PC-3 (cell line): ENCODE measurements around the gene SF1. TPM values are rescaled to one million over a fixed set of nuclear protein-coding genes. Genes with fewer than 3 reads are reported as not detected.

Source experiments
- ATAC-seq: fragments of 200-7000 bp; cut with Tn5 transposase; 2 replicates; pipeline ENCODE4 v1.9.1; 2020; ENCODE audit warnings: mild to moderate bottlenecking, moderate library complexity
- BruUV-seq: library from RNA; stranded (reverse); fragments of 400-500 nt; replicated peaks from 2 replicates; lab custom pipeline; 2021; lab: Mats Ljungman, UMichigan
- CTCF ChIA-PET: fragments of 300-600 bp; sonication (Branson Sonifier 250); formaldehyde crosslinking; loops from one replicate; lab custom pipeline; 2022; ENCODE audit warnings: antibody characterized with exemption; lab: Charles Lee
- POLR2A ChIA-PET: fragments of 300-600 bp; sonication (Branson Sonifier 250); formaldehyde crosslinking; loops from one replicate; lab custom pipeline; 2022; ENCODE audit warnings: antibody characterized with exemption; ENCODE audit not compliant: unreplicated experiment; lab: Charles Lee
- DNase-seq: peaks from one replicate; pipeline ENCODE4 v3.0.0-alpha.2; 2015
- H2AFZ ChIP-seq: fragments of 300-600 bp; sonication (generic); 2 replicates; pipeline ENCODE4 v1.6.0; 2016; ENCODE audit warnings: antibody characterized with exemption, low read length
- H3F3A ChIP-seq: fragments of 300-600 bp; sonication (generic); one replicate; pipeline ENCODE4 v1.6.0; 2017; ENCODE audit warnings: antibody characterized with exemption, low read length, control low read depth, mild to moderate bottlenecking; ENCODE audit not compliant: unreplicated experiment
- H3K27ac ChIP-seq: fragments of 300-600 bp; sonication (generic); 2 replicates; pipeline ENCODE4 v1.5.1; 2016; ENCODE audit warnings: mild to moderate bottlenecking, low read length
- H3K27me3 ChIP-seq: fragments of 300-600 bp; sonication (generic); 2 replicates; pipeline ENCODE4 v1.6.1; 2016; ENCODE audit warnings: low read length, mixed read lengths
- H3K36me3 ChIP-seq: fragments of 300-600 bp; sonication (generic); 2 replicates; pipeline ENCODE4 v1.6.1; 2016; ENCODE audit warnings: low read depth, mixed run types, low read length, mixed read lengths
- H3K4me1 ChIP-seq: fragments of 300-600 bp; sonication (generic); 2 replicates; pipeline ENCODE4 v1.5.1; 2016; ENCODE audit warnings: low read length; ENCODE audit not compliant: insufficient read depth
- H3K4me2 ChIP-seq: fragments of 300-600 bp; sonication (generic); 2 replicates; pipeline ENCODE4 v1.6.0; 2016; ENCODE audit warnings: low read length
- H3K4me3 ChIP-seq: fragments of 300-600 bp; sonication (generic); 2 replicates; pipeline ENCODE4 v1.5.1; 2016; ENCODE audit warnings: mild to moderate bottlenecking, low read length, mixed read lengths
- H3K79me2 ChIP-seq: fragments of 300-600 bp; sonication (generic); 2 replicates; pipeline ENCODE4 v1.6.1; 2017; ENCODE audit warnings: low read length, mixed read lengths
- H3K9ac ChIP-seq: fragments of 300-600 bp; sonication (generic); 2 replicates; pipeline ENCODE4 v1.6.0; 2016; ENCODE audit warnings: mild to moderate bottlenecking, low read length
- H3K9me2 ChIP-seq: fragments of 300-600 bp; sonication (generic); replicated peaks from 2 replicates; pipeline ENCODE4 v1.6.1; 2016; ENCODE audit warnings: mixed run types, low read length, mixed read lengths
- H3K9me3 ChIP-seq: fragments of 300-600 bp; sonication (generic); 2 replicates; pipeline ENCODE4 v1.6.1; 2016; ENCODE audit warnings: low read length, mixed read lengths
- H4K20me1 ChIP-seq: fragments of 300-600 bp; sonication (generic); 2 replicates; pipeline ENCODE4 v1.6.1; 2016; ENCODE audit warnings: low read length, mixed read lengths
- EZH2 ChIP-seq: fragments of 300-600 bp; sonication (generic); IDR thresholded peaks from one replicate; pipeline ENCODE4 v1.6.1; 2017; ENCODE audit warnings: antibody characterized with exemption, mild to moderate bottlenecking, low read length; ENCODE audit not compliant: unreplicated experiment
- EZH2phosphoT487 ChIP-seq: fragments of 300-600 bp; sonication (generic); IDR thresholded peaks from 2 replicates; pipeline ENCODE4 v1.6.1; 2018; ENCODE audit warnings: mild to moderate bottlenecking, antibody characterized with exemption, low read length, borderline replicate concordance
- intact Hi-C: fragments of 100-400 bp; cut with micrococcal nuclease; formaldehyde crosslinking; loops from 2 replicates; pipeline ENCODE4 v1.9.0; 2023
- total RNA-seq: library from RNA; depleted of rRNA; stranded (reverse); fragments of >200 nt; gene quantifications from 2 replicates; pipeline ENCODE4 v1.2.3, GENCODE V29; 2014
- TF ChIP-seq, protein P1 (sequence below): fragments of 300-600 bp; sonication (generic); conservative IDR thresholded peaks from 2 replicates; pipeline ENCODE4 v1.5.1; 2017; ENCODE audit warnings: antibody characterized with exemption, low read depth, mild to moderate bottlenecking, low read length

Gene SF1
- total RNA-seq, 1 experiment from 2014 or later: 217 TPM

DNA sequence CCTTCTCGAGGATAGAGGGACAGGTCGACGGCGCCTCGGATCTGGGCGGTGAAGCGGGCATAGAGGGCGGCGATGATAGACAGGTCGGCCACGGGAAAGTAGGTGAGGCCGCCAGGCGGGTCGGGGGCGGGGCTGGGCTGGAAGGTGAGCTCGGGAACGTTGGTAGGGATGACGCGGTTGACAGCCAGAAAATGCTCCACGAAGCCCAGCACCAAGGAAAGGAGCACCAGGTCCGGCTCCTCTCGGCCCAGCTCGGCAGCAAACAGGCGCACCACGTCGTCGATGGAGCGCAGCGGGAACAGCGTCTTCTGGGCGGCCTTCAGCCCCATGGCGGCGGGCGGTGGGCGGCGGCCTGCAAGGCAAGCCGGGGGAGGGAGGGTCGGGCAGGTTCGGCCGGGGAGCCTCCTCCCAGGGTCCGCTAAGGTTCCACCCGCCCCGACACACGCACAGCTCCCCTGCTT lies 31.5 kb upstream of the SF1 start:
- intact Hi-C loops: loop anchor here (2.0 kb wide), 1 partner anchor 31 kb away; the partner anchor contains the start of gene SF1
- ATAC-seq (peak; percentile 25), DNase-seq (peak; percentile 59)
- H2AFZ ChIP-seq: peak overlapping the region; percentile 93
- H3K4me3 ChIP-seq: peak overlapping the region; percentile 89
- H3K4me2 ChIP-seq: peak overlapping the region; percentile 98
- H3K27me3 ChIP-seq: no peaks in the 10 kb centered on the region
- H3K27ac ChIP-seq: no peak overlapping the region
- peak overlapping the region; percentile 84 for H3K9ac ChIP-seq
- H3K9me3 ChIP-seq: no peaks in the 10 kb centered on the region
- no peak for TF ChIP-seq EZH2
- TF ChIP-seq EZH2phosphoT487: no peak
- TF ChIP-seq, protein P1, sequence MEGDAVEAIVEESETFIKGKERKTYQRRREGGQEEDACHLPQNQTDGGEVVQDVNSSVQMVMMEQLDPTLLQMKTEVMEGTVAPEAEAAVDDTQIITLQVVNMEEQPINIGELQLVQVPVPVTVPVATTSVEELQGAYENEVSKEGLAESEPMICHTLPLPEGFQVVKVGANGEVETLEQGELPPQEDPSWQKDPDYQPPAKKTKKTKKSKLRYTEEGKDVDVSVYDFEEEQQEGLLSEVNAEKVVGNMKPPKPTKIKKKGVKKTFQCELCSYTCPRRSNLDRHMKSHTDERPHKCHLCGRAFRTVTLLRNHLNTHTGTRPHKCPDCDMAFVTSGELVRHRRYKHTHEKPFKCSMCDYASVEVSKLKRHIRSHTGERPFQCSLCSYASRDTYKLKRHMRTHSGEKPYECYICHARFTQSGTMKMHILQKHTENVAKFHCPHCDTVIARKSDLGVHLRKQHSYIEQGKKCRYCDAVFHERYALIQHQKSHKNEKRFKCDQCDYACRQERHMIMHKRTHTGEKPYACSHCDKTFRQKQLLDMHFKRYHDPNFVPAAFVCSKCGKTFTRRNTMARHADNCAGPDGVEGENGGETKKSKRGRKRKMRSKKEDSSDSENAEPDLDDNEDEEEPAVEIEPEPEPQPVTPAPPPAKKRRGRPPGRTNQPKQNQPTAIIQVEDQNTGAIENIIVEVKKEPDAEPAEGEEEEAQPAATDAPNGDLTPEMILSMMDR: no peak
- no peaks in the 10 kb centered on the region; the same call in 1 of the 2 replicates for H3K36me3 ChIP-seq
- H3K9me2 ChIP-seq: no peaks in the 10 kb centered on the region
- peaks cover 10% of the 10 kb centered on the region; the same call in 1 of the 2 replicates for H3K4me1 ChIP-seq
- no TSS peak for BruUV-seq
- no peaks in the 10 kb centered on the region for H3F3A ChIP-seq
- no peaks in the 10 kb centered on the region for H4K20me1 ChIP-seq
- ChIA-PET CTCF (no interaction called here), POLR2A (interaction anchor here (0.6 kb wide), 1 partner anchor 687 kb away, joined by 3 read pairs; no protein-coding TSS in a partner anchor)
- peaks cover 18% of the 10 kb centered on the region for H3K79me2 ChIP-seq

DNA sequence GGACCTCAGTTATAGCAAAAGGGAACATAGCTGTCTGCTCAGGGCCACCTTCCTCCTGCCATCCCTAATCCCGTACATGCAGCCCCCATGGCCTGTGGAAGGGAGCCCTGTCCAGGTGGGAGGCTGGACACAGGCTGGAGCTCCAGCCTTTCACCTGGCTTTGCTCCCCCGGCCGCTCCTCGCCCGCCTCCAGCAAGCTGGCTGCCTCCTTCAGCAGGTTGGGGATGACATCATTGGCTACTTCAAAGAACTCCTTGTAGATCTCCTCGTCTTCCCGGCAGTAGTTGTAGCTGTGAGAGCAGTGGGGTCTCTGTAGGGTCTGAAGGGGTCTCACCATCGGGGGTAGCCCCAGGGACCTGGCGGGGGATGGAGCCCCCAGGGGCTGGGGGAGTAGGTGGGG lies 27.1 kb upstream of the SF1 start:
- H4K20me1 ChIP-seq: no peaks in the 10 kb centered on the region
- no peak overlapping the region for H3K4me3 ChIP-seq
- no peaks in the 10 kb centered on the region for H3K27me3 ChIP-seq
- no peak overlapping the region for H3K9ac ChIP-seq
- H3K4me2 ChIP-seq: no peak overlapping the region
- H3K36me3 ChIP-seq: no peaks in the 10 kb centered on the region; the same call in 1 of the 2 replicates
- H3K9me3 ChIP-seq: no peaks in the 10 kb centered on the region
- no peak overlapping the region for H3K27ac ChIP-seq
- H3K79me2 ChIP-seq: peaks cover 28% of the 10 kb centered on the region
- H3K4me1 ChIP-seq: peaks cover 26% of the 10 kb centered on the region
- peaks cover 10% of the 10 kb centered on the region for H3F3A ChIP-seq
- BruUV-seq: no TSS peak
- no peak for DNase-seq
- no peak for ATAC-seq
- ChIA-PET CTCF (no interaction called here), POLR2A (no interaction called here)
- H2AFZ ChIP-seq: no peak overlapping the region
- no peaks in the 10 kb centered on the region for H3K9me2 ChIP-seq
- intact Hi-C loops: no loop called here
- TF ChIP-seq EZH2 (no peak), EZH2phosphoT487 (no peak)
- TF ChIP-seq, protein P1: no peak
